Measurements from ENCODE around the gene ZNF518A. TPM values are rescaled to one million over a fixed set of nuclear protein-coding genes. Genes with fewer than 3 reads are reported as not detected.

Gene ZNF518A
- total RNA-seq, 1 experiment from 2014 or later, result 36.2 TPM

DNA sequence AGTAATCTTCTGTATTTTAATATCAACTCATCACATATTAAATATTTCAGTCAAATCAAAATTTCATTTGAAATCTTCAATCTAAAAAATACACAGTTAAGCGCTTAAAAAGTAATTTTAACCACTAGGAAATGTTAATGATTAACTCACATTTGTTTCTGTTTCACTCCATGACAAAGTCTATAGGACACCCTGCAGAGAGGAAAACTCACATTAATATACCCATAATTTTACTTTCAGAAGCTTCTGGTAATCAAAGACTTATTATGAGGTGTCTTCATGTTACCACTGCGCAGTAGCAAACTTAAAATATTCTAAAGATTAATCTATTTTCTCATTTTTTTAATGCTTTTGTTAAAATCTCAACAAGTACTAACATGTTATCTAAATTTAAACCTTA lies 41.0 kb upstream of the ZNF518A start:
- no peaks in the 10 kb centered on the region for H4K20me1 ChIP-seq (ENCODE audit: control insufficient read depth, insufficient read depth, insufficient read length)
- Mint-ChIP-seq H3K36me3 (ENCODE audit: insufficient read depth in 1 of 3, low read depth in 3 of 3) (no peaks in the 10 kb centered on the region), H3K4me3 (no peak overlapping the region), H3K4me1 (no peaks in the 10 kb centered on the region), H3K27ac (no peak overlapping the region), H3K27me3 (ENCODE audit: low read depth) (no peaks in the 10 kb centered on the region; the same call in 1 of the 2 replicates), H3K9me3 (no peaks in the 10 kb centered on the region)
- no peak overlapping the region for H3K9ac ChIP-seq (ENCODE audit: extremely low read depth, insufficient read length, low read length)
- H3T11ph ChIP-seq (ENCODE audit: low read length), result no peak overlapping the region
- H4K8ac ChIP-seq (replicated peaks; ENCODE audit: insufficient read length, low read depth, low read length), result no peak overlapping the region
- H3K79me2 ChIP-seq (ENCODE audit: insufficient read depth, low read length), result no peaks in the 10 kb centered on the region
- H3K4me2 ChIP-seq (ENCODE audit: insufficient read depth, insufficient read length, low read length), result peak overlapping the region; percentile 20
- no peak overlapping the region for H2AK5ac ChIP-seq (ENCODE audit: insufficient read length, low read length)
- no peak overlapping the region for H3K56ac ChIP-seq (ENCODE audit: insufficient read length, low read depth, low read length)
- no peak overlapping the region for H3K14ac ChIP-seq (ENCODE audit: insufficient read depth, low read length)
- no peak for DNase-seq
- TF ChIP-seq, protein P1, sequence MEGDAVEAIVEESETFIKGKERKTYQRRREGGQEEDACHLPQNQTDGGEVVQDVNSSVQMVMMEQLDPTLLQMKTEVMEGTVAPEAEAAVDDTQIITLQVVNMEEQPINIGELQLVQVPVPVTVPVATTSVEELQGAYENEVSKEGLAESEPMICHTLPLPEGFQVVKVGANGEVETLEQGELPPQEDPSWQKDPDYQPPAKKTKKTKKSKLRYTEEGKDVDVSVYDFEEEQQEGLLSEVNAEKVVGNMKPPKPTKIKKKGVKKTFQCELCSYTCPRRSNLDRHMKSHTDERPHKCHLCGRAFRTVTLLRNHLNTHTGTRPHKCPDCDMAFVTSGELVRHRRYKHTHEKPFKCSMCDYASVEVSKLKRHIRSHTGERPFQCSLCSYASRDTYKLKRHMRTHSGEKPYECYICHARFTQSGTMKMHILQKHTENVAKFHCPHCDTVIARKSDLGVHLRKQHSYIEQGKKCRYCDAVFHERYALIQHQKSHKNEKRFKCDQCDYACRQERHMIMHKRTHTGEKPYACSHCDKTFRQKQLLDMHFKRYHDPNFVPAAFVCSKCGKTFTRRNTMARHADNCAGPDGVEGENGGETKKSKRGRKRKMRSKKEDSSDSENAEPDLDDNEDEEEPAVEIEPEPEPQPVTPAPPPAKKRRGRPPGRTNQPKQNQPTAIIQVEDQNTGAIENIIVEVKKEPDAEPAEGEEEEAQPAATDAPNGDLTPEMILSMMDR (conservative IDR thresholded peaks at IDR 0.05), result no peak
- no peak overlapping the region for H2BK120ac ChIP-seq (ENCODE audit: low read depth, low read length, poor library complexity, severe bottlenecking)
- no peaks in the 10 kb centered on the region for H3K79me1 ChIP-seq (ENCODE audit: insufficient read depth, low read depth, low read length, poor library complexity, severe bottlenecking)
- H4K91ac ChIP-seq (ENCODE audit: insufficient read length, low read depth, low read length), result no peak overlapping the region
- H3K9me3 ChIP-seq (ENCODE audit: control insufficient read depth, low read depth, low read length), result no peaks in the 10 kb centered on the region
- H2BK12ac ChIP-seq (ENCODE audit: insufficient read length, low read depth, low read length), result no peak overlapping the region
- H3K23me2 ChIP-seq (ENCODE audit: insufficient read length, low read depth, low read length, poor library complexity, severe bottlenecking), result no peaks in the 10 kb centered on the region
- H3K27me3 ChIP-seq (ENCODE audit: insufficient read depth, low read length), result no peaks in the 10 kb centered on the region; the same call in 1 of the 2 replicates
- H3K23ac ChIP-seq (ENCODE audit: insufficient read length, low read depth, low read length), result no peak overlapping the region
- H2AFZ ChIP-seq (ENCODE audit: low read length), result no peak overlapping the region
- no peaks in the 10 kb centered on the region for H3K4me1 ChIP-seq (ENCODE audit: insufficient read depth, low read length)
- WGBS (ENCODE audit: extremely low coverage, insufficient read length, low lambda C conversion rate), result no CpG with 5 or more reads among the region's 2 CpGs
- no peak overlapping the region for H3K18ac ChIP-seq (ENCODE audit: insufficient read length, low read depth, low read length)
- no peak overlapping the region for H3K4ac ChIP-seq (ENCODE audit: low read depth, low read length)
- no peak overlapping the region for H2BK5ac ChIP-seq (ENCODE audit: insufficient read length, low read length)
- no peak overlapping the region for H4K5ac ChIP-seq (ENCODE audit: insufficient read length, low read depth, low read length)
- H3K27ac ChIP-seq (ENCODE audit: insufficient read length, low read depth, low read length), result no peak overlapping the region
- H2BK20ac ChIP-seq (ENCODE audit: low read depth, low read length, poor library complexity, severe bottlenecking), result no peak overlapping the region
- no peak overlapping the region for H2BK15ac ChIP-seq (ENCODE audit: low read depth, low read length)
